ENCODE measurements around the gene TNPO3. TPM values are rescaled to one million over a fixed set of nuclear protein-coding genes. Genes with fewer than 3 reads are reported as not detected.

TNPO3 gene
- total RNA-seq, 1 experiment from 2014 or later, result 58.5 TPM

GRCh38 chr7:129012641-129013040, 42.3 kb downstream of the TNPO3 start:
- H3K27me3 ChIP-seq (ENCODE audit: insufficient read depth, low read length), result no peaks in the 10 kb centered on the region
- ChIA-PET RAD21 (ENCODE audit: low non-redundant PET in 1 of 2, low total read pairs in 2 of 2, uncharacterized antibody in 2 of 2, unreplicated experiment in 2 of 2) (no interaction called here), POLR2A (no interaction called here), CTCF (no interaction called here)
- H3K9ac ChIP-seq (ENCODE audit: low read length), result no peak overlapping the region
- ATAC-seq (no peak), DNase-seq (ENCODE audit: low read depth, low spot score) (no peak)
- BruUV-seq (replicated peaks), result TSS peak; percentile 9
- TF ChIP-seq CEBPB (IDR thresholded peaks at IDR 0.05; ENCODE audit: low read depth), result no peak
- TF ChIP-seq ZBTB33 (IDR thresholded peaks at IDR 0.05; ENCODE audit: extremely low read depth, insufficient replicate concordance, low read length), result no peak
- no peak for TF ChIP-seq SIN3A (IDR thresholded peaks at IDR 0.05; ENCODE audit: low read depth)
- no peak for TF ChIP-seq YY1 (IDR thresholded peaks at IDR 0.05; ENCODE audit: extremely low read depth, insufficient replicate concordance, low read depth, low read length)
- TF ChIP-seq, protein P1, sequence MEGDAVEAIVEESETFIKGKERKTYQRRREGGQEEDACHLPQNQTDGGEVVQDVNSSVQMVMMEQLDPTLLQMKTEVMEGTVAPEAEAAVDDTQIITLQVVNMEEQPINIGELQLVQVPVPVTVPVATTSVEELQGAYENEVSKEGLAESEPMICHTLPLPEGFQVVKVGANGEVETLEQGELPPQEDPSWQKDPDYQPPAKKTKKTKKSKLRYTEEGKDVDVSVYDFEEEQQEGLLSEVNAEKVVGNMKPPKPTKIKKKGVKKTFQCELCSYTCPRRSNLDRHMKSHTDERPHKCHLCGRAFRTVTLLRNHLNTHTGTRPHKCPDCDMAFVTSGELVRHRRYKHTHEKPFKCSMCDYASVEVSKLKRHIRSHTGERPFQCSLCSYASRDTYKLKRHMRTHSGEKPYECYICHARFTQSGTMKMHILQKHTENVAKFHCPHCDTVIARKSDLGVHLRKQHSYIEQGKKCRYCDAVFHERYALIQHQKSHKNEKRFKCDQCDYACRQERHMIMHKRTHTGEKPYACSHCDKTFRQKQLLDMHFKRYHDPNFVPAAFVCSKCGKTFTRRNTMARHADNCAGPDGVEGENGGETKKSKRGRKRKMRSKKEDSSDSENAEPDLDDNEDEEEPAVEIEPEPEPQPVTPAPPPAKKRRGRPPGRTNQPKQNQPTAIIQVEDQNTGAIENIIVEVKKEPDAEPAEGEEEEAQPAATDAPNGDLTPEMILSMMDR (IDR thresholded peaks at IDR 0.05 in 2 of 3, conservative IDR thresholded peaks at IDR 0.05 in 1 of 3; ENCODE audit: borderline replicate concordance in 1 of 3, insufficient read depth in 1 of 3, low read depth in 2 of 3, low read length in 2 of 3), result no peak
- no peak for TF ChIP-seq JUND (IDR thresholded peaks at IDR 0.05)
- TF ChIP-seq SP1 (IDR thresholded peaks at IDR 0.05; ENCODE audit: low read depth), result no peak
- TF ChIP-seq ZFX (IDR thresholded peaks at IDR 0.05), result no peak
- no peak for TF ChIP-seq EGR1 (IDR thresholded peaks at IDR 0.05; ENCODE audit: low read depth)
- no peak for TF ChIP-seq EZH2 (IDR thresholded peaks at IDR 0.05)
- TF ChIP-seq POLR2AphosphoS5 (IDR thresholded peaks at IDR 0.05; ENCODE audit: low read depth, low read length), result no peak
- TF ChIP-seq SRF (IDR thresholded peaks at IDR 0.05; ENCODE audit: low read depth), result no peak
- TF ChIP-seq RAD21 (IDR thresholded peaks at IDR 0.05; ENCODE audit: low read depth), result no peak
- no peak for TF ChIP-seq MAX (IDR thresholded peaks at IDR 0.05)
- TF ChIP-seq CBX3 (IDR thresholded peaks at IDR 0.05; ENCODE audit: low read depth), result no peak
- TF ChIP-seq POLR2A (IDR thresholded peaks at IDR 0.05; ENCODE audit: borderline replicate concordance, extremely low read depth, insufficient read depth, insufficient read length), result no peak
- H3K79me2 ChIP-seq (ENCODE audit: insufficient read depth, low read length), result peaks cover 83% of the 10 kb centered on the region
- no peak overlapping the region for H3K4me2 ChIP-seq (ENCODE audit: low read length)
- H3K9me2 ChIP-seq (ENCODE audit: insufficient read depth), result no peaks in the 10 kb centered on the region
- H3K27ac ChIP-seq (ENCODE audit: low read depth, low read length), result no peak overlapping the region
- no peaks in the 10 kb centered on the region for H4K20me1 ChIP-seq (ENCODE audit: insufficient read depth)
- H3K4me3 ChIP-seq (replicated peaks in 1 of 2; ENCODE audit: low read depth in 1 of 2, low read length in 2 of 2), result no peak overlapping the region
- no peak overlapping the region for H2AFZ ChIP-seq (ENCODE audit: low read depth, low read length, poor library complexity, severe bottlenecking)
- peaks cover 15 to 17% of the 10 kb centered on the region in 2 experiments for H3K36me3 ChIP-seq (ENCODE audit: control insufficient read depth in 1 of 2, insufficient read depth in 2 of 2, low read length in 2 of 2)
- H3K9me3 ChIP-seq (ENCODE audit: control insufficient read depth in 1 of 2, insufficient read depth in 1 of 2, low read depth in 1 of 2, low read length in 2 of 2), result no peaks in the 10 kb centered on the region
- intact Hi-C loops (cut with micrococcal nuclease), result no loop called here
- H3K4me1 ChIP-seq (ENCODE audit: control insufficient read depth in 1 of 2, insufficient read depth in 2 of 2, low read length in 2 of 2), result no peaks in the 10 kb centered on the region
